GDM1 (cell line): Measurements from ENCODE around the gene HJV.

ENCODE experiments used
- DNase-seq: peaks from one replicate; lab custom pipeline; 2025; lab: John Stamatoyannopoulos, UW

Gene HJV

GRCh38 chr1:145977486-145978470 lies 43.8 kb downstream of the HJV start:
- peak; percentile 77 for DNase-seq

- DNase-seq, result no peak
Measured at GRCh38 chr1:145977016-145977415, 44.5 kb downstream of the HJV start.

- no peak for DNase-seq
Measured at GRCh38 chr1:145975216-145975615, 46.3 kb downstream of the HJV start.

GRCh38 chr1:145974721-145975120 lies 46.8 kb downstream of the HJV start:
- DNase-seq, result no peak

GRCh38 chr1:145972580-145972979 lies 49.0 kb downstream of the HJV start:
- DNase-seq, result no peak
